Endometrium (tissue), 2 donors: ENCODE results near the gene IL12RB1.

Source experiments
- FAIRE-seq: peaks from 2 replicates; lab custom pipeline; 2012; peaks lifted over from hg19 to GRCh38; lab: Jason Lieb, UNC
- donor health status: control.
- donor health status: control.

Gene IL12RB1

DNA sequence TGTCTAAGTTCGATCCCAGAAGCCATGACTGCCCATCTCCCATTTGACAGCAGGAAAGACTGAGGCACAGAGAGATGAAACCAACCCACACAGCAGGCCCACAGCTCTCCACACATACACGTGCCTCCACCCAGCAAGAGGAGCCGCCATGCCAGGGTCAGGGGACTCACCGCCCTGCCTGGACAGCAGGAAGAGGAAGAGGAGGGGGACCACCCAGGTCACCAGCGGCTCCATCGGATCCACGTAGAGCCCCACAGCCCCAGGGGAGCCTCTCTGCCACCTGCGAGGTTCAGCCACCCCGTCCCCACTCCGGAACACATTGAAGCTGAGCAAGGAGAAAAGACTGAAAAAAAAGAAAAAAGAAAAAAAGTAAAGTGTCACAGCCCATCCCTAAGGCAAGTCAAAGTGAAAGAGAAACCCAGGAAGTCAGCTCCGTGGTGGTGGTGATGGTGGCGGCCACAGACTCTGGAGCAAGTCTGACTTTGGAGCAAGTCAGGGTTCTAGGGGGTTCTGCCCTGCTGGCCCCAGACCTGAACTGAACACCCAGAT, at the start of gene IL12RB1:
IL12RB1 (minus strand) TSS at position 345 of the 549 bp plus-strand sequence; CDS start at position 234, 111 bp downstream.
- FAIRE-seq, result no peak

DNA sequence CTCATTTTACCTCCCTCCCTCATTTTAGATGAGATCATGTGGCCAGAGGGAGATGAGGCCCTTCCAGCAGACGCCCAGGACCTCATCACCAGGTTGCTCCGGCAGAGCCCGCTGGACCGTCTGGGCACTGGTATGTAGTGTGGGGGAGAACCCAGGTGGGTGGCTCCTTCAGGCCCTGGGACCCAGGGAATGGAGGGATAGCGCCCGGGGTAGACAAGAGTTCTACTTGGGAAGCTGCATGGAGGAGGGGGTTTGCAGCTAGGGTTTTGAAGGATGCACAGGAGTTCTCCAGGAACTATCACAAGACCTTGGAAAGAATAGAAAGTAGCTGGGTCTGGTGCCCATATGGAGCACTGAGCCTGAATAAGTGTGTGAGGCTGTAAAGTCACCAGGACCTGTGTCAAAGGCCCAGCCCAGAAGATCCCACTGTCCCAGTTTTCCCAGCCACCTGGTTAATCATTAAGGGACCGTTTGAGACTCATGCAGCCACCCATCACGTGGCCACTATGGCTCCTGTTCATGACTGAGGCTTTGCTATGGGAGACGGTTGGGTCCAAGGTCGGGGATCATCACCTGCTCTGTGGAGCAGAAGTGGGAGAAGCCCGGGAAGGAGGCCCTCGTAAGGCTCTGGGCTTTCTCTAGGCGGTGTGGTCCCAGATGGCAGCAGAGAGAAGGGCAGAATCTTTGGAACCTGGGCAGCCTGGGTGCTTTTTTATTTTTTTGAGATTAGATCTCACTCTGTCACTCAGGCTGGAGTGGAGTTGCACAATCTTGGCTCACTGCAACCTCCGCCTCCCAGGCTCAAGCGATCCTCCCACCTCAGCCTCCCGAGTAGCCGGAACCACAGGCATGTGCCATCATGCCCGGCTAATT, 49.2 kb upstream of the IL12RB1 start:
- no peak for FAIRE-seq

DNA sequence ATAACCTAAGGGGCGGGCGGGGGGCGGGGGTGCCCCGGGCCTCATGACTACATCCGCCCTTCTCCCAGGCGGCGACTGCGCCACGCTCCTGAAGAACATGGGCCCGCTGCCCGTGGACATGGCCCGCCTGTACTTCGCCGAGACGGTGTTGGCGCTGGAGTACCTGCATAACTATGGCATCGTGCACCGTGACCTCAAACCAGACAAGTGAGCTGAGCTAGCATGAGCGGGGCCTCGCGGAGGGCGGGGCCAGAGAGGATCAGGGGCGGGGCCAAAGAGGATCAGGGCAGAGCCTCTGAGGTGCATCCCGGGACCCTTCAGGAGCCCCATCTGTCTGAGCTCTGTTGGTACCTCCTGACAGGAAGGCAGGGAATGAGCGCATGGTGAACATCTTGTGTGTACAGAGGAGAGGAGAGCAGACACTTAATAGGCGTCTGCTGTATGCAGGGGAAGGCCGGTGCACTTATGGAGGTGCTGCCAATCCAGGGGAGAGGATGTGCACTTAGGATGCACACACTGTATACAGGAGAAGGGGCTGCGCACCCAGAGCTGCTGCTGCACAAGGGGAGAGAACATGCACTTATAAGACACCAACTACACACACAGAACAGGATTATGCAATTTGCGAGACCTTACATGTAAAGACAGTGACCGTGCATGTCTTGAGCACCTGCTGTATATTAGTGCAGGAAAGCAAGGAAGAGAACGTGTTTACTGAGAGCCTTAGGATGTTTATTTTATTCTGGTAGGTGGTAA, 45.3 kb upstream of the IL12RB1 start:
- no peak for FAIRE-seq

DNA sequence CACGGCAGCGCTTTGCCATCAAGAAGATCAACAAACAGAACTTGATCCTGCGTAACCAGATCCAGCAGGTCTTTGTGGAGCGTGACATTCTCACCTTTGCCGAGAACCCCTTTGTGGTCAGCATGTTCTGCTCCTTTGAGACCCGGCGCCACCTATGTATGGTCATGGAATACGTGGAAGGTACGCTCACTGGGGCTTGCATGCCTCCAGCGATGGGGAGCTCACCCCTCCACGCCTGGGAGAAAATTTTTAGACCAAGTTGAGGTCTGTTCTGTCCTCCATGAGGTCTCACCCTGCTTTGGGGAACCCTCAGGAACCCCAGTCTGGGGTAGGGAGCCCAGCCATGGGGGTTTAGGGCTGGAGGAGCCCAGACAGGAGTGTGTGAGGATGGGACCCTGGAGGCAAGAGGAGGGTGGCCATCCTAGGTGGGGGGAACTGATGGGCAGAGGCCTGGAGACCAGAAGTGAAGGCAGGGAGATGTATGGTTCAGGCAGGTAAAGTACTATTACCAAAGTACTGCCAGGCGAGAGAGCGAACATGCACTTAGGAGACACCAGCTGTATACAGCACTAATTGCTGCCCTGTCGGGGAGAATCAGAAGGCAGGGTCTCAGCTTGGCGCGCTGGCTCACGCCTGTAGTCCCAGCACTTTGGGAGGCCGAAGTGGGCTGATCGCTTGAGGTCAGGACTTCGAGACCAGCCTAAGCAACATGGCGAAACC, 43.9 kb upstream of the IL12RB1 start:
- no peak for FAIRE-seq

DNA sequence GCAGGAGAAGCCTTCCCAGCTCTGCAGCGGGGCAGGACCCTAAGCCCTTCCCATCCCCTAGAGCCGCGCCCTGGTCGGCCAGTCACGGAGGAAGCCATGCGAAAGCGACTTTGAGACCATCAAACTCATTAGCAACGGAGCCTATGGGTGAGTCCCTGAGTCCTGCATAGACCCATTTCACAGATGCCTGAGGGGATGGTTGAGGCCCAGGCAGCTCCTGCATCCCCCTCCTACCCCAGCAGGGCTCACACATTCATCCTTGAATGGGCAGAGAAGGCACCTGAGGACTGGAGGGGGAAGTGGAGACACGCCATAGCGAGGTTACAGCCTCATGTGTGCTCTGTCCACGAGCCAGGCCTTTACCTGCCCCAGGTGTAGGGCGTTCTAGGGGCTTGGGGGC, 42.1 kb upstream of the IL12RB1 start:
- no peak for FAIRE-seq

DNA sequence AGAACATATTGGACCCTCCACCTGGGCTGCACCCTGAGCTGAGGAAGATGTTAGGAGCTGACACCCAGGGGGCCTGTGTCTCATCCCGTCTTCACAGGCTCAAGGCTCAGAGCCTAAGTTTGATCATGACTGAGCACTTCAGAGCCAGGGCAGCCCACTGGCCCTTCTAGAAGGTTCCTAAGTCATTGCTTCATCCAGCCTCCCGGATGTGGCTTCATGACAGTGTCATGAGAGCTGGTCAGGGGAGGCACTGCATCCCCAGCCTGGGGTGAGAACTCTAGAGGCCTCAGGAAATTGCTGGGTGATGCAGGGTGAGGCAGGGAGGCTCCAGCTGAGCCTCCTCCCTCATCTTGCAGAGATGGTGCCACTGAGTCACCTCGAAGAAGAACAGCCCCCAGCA, 41.3 kb upstream of the IL12RB1 start:
- FAIRE-seq, result no peak

DNA sequence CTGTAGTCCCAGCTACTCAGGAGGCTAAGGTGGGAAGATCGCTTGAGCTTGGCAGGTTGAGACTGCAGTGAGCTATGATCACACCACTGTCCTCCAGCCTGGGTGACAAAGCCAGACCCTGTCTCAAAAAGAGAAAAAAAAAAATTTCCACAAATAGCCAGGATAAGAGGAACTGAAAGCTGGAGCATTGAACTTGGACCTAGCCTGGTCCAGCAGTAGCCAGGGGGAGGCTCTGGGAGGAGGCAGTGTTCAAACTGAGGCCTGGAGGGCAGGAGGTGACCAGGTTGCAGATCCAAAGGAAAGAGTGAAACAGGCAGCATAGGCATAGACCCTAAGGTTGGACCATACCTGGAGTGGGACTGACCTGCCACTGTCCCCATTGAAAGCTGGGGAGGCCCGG, 39.4 kb upstream of the IL12RB1 start:
- no peak for FAIRE-seq

DNA sequence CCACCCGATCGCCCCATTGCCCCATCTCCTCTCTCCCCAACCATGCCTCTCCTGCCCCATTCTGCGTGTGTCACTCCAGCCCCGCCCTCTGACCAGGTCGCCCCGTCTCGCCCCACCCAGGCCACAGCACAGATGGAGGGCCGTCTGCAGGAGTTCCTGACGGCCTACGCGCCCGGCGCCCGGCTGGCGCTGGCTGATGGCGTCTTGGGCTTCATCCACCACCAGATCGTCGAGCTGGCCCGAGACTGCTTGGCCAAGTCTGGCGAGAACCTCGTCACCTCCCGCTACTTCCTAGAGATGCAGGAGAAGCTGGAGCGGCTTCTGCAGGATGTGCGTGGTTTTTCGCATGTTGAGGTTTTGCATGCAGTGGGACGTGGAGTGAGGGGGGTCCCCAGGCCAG, 37.1 kb upstream of the IL12RB1 start:
- FAIRE-seq, result no peak

DNA sequence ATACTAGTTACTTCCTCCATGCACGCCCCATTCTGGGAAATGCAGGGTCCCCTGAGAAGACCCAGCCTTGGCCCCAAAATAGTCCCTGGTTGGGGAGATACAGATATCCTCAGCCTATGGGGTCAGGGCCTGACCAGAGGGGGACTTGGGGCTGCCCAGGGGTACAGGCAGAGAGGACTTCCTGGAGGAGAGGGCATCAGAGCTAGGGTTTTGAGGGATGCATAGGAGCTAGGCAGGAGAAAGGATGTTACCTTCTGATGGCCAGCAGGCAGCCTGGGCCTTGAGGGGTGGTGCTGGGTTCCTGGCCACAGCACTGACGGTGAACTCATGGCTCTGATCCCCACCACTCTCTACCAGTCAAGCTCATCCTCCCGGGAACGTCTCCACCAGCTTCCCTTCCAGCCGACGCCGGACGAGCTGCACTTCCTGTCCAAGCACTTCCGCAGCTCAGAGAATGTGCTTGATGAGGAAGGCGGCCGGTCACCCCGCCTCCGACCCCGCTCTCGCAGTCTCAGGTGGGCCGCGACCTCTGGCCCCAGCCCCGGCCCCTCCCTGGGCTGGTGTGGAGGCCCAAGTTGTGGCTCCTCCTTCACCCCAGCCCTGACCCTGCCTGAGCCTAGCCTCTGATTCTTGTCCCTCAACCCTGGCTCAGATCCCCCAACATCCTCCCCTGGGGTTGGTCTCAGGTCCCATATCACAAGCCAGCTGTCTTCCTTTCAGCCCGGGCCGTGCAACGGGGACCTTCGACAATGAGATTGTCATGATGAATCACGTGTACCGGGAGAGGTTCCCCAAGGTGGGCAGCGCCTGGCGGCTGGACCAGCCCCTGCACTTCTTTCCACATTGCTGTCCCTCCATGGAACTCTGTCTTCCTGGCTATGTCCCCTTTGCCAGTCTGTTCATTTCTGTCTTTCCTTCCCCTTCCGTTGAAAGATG, 36.4 kb upstream of the IL12RB1 start:
- FAIRE-seq, result no peak

DNA sequence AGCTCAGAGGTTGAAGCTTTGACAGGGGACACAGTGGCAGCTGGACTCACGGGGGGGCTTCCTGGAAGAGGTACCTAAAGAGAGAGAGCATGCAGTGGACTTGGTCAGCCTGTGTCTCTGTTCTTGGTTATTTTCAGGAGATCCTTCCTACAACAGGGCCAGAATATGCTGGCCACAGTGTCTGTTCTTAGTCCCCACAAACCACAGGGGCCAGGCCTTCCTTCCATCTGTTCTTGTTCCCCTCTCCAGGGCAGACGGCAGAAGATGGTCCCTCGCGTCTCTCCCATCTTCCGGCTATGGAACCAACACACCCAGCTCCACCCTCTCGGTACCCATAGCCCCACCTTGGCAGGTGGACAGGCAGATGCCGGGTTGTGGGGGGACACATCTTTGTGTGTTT, 35.7 kb upstream of the IL12RB1 start:
- no peak for FAIRE-seq

DNA sequence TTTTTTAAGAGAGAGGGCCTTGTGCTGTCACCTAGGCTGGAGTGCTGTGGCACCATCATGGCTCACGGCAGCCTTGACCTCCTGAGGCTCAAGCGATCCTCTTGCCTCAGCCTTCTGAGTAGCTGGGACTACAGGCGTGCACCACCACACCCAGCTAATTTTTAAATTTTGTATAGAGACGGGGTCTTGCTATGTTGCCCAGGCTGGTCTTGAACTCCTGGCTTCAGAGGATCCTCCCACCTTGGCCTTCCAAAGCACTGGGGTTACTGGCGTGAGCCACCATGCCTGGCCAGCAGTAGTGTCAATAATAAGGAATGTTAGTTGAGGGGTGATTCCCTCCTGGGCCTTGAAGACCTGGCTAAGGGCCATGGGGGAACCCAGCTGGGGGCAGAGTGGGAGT, 34.4 kb upstream of the IL12RB1 start:
- no peak for FAIRE-seq

DNA sequence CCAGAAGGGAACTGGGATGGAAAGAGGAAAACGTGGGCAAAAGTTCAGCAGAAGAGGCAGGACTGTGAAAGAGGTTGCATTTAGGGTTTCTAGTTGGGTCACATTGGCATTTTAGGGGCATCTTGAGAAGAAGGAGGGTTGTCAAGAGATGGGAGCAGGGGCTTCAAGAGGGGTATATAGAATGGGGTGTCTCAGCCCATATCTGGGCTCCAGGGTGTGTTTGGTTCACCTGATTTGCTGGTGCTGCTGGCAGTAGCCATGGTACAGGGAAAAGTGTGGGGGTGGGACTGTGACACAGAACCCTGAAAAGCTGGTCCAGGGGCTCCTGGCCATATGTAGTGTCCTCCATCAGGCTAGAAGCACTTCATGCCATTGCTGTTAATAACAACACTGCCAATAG, 33.4 kb upstream of the IL12RB1 start:
- no peak for FAIRE-seq

DNA sequence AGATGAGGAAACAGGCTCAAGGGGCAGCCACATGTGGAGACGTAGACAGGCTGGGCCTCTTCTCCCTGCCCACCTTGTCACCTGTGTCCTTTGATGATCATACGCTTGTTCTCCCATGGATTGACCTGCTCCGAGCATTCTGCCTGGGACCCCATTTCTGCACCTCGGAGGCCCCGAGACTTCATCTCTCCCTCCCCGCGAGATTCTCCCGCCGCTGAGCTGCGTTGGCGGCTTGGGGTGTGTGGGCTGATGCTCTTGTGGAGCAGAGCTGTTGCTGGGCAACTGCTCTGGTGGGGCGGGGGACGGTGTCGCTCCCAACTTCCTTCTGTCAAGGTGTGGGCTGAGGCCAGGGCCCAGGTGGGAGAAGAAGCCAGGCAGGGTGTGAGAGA, 33.0 kb upstream of the IL12RB1 start:
- no peak for FAIRE-seq

DNA sequence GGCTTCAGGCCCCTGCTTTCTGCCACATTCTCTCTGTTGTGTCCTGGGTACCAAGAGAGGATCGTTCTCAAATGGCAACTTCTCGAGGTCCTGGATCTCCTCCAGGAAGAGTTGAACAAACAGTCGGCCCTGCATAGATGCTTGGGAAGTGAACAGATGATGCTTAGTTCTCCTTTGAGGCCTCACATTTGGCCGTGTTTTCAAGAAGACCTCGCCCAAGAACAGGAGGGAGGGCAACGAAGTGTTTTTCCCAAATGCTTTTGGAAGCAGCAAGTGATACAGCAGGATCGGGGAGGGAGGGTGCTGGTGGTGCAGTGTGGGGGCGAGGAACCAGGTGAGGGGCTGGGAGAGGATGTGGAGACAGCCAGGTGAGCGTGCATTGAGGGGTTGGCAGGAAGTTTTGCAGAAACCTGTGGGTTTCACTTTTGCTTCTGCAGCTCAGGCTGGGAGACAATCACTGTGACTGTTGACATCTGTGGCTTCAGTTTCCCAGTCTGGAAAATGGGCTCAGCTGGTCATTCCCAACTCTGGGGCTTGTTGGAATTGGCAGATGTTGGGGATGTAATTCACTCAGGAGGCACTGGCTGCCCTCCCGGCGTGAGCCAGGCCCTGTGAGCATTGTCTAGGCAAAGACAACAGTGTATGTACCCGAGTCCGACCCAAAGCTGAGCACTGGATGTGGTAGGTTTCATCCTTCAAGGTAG, 32.4 kb upstream of the IL12RB1 start:
- FAIRE-seq, result no peak

DNA sequence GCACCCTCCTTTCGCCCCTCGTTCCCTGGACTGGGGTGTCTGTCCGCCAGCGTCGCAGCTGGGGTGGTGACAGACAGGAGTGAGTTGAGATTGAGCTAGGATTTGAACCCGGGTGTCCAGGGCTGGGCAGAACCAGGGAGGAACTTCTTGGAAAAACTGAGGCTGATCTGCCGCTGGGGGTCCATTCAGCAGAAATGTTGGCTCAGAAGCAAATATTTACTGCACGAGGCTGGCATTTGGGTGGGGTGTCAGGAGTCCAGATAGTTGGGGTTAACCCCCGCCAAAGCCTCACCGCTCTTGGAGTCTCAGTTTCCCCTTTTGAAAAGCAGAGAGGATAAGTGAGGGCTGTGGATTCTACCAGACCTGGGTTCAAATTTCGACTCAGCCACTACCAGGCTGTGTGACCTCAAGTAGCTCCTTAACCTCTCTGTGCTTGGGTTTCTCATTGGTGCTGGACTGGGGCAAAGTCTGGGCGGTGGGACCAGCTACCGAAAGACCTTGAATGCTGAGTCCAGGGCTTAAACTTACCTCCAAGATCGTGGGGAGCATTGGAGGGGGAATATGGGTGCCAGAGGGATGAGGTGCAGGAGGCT, 31.8 kb upstream of the IL12RB1 start:
- no peak for FAIRE-seq

DNA sequence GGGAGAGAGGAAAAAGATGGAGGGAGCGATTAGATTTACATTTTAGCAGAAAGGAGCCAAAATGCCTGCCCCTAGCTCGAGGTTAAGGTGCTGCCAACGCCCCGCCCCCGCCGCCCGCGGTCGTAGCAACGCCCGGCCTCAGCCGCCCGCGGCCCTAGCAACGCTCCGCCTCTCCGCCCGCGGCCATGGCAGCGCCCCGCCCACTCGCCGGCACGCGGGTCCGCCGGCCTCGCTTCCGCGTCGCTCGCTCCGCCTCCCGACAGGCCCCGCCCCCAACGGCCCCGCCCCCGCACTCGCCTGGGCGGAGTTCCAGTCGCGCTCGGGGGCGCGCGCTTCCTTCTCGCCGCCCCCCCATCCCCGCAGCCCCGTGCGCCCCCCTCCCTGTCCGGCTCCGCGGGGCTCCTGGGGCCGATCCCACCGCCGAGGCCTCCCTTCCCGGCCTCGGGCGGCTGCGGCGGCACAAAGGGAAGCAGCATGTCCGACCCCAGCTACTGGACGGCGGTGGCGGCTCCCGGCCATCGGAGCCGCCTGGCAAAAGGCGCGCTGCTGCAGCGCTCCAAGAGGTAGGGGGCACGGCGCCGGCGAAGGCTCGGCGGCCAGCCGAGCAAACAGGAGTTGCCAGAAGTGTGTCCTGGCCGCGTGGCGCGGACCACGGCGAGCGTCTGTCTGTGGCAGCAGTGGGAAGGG, 31.1 kb upstream of the IL12RB1 start:
- FAIRE-seq, result no peak

DNA sequence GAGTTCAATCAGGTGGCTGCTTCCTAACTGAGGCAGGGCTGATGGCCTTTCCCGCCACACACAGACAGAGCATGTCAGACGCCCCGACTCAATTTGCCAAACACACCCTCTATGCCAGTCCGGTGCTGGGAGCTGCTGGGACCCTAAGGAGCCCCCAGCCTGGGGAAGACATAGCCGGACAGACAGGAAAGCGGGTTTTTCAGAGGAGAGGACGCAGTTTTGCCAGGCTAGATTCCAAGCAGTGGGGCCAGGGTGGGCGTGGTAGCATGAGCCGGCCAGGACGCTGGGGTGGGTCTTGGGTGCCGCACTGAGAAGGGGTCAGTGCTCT, 30.6 kb upstream of the IL12RB1 start:
- no peak for FAIRE-seq

DNA sequence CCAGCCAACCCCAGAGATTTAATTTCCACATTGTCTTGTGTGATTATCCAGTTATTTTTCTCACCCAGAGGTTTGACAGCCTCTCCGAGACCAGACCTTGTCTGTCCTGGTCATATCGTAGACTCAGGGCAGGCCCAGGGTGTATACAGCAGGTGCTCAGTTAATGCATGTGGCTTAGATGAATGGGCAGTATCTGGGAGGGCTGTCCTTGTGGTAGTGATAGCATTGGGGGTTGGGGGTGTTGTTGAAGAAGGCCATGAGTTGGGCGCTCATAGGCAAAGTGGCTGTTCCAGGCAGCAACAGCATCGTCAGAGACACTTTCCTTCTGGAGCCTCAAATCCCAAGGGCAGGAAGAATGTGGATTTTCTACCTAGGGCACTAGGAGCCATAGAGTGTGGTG, 27.7 kb upstream of the IL12RB1 start:
- no peak for FAIRE-seq

DNA sequence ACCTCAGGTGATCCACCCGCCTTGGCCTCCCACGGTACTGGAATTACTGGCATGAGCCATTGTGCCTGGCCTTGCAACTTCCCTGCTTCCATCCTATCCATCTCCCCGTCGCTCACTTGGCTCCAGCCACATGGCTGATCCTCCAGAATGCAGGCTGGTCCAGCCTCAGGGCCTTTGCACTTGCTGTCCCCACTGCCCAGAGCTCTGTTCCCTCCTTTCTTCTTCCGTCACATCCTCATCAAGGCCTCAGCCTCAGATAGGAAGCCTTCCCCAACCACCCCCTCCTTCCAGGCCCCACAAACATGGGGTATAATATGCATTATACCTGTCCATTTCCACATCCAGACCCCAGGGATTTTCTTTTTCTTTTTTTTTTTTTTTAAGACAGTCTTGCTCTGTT, 27.1 kb upstream of the IL12RB1 start:
- FAIRE-seq, result no peak

DNA sequence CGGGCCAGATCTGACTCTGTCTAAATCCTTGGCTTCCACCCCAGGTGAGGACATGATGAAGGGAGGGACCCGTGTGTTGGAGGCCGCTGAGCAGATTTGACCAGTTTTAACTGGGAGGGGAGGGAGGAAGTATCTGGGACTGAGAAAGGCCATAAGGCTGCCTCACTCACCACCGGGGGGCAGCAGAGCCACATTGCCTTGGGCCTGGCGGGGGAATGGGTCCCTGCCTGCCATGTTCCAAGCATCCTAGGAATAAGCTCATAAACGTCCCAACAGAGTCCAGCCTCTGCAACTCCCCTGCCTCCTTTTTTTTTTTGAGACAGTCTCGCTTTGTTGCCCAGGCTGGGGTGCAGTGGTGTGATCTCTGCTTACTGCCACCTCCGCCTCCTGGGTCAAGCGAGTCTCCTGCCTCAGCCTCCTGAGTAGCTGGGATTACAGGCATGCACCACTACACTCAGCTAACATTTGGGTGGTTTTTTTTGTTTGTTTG, 26.3 kb upstream of the IL12RB1 start:
- no peak for FAIRE-seq
